WTC11 (cell line): ENCODE measurements around the gene RNF215. TPM values are rescaled to one million over a fixed set of nuclear protein-coding genes. Genes with fewer than 3 reads are reported as not detected.

Experiments used
- ATAC-seq: fragments of 200-7000 bp; cut with Tn5 transposase; 2 replicates; pipeline ENCODE4 v1.10.0; 2021; ENCODE audit warnings: mild to moderate bottlenecking, moderate library complexity
- CTCF ChIA-PET: fragments of 300-600 bp; sonication (Branson Sonifier 250); formaldehyde crosslinking; loops from one replicate; lab custom pipeline; 2021; ENCODE audit warnings: antibody characterized with exemption; lab: Charles Lee
- POLR2A ChIA-PET: fragments of 350-600 bp; sonication (Branson Sonifier 250); formaldehyde crosslinking; loops from one replicate; lab custom pipeline; 2021; ENCODE audit warnings: antibody characterized with exemption; lab: Charles Lee
- DNase-seq: peaks from one replicate; pipeline ENCODE4 v3.0.0; 2021; ENCODE audit warnings: low spot score
- H3K27ac Mint-ChIP-seq: 2 replicates; pipeline ENCODE4 v1.8.0; 2021; ENCODE audit warnings: mixed read lengths
- H3K27me3 Mint-ChIP-seq: 2 replicates; pipeline ENCODE4 v1.8.0; 2021; ENCODE audit warnings: low read depth, mild to moderate bottlenecking, moderate library complexity, mixed read lengths
- H3K36me3 Mint-ChIP-seq: 2 replicates; pipeline ENCODE4 v1.8.0; 2021; ENCODE audit warnings: mixed read lengths
- H3K4me1 Mint-ChIP-seq: 2 replicates; pipeline ENCODE4 v1.8.0; 2022; ENCODE audit warnings: mixed read lengths
- H3K4me3 Mint-ChIP-seq: 2 replicates; pipeline ENCODE4 v1.8.0; 2021; ENCODE audit warnings: mild to moderate bottlenecking, moderate library complexity, mixed read lengths
- H3K9me3 Mint-ChIP-seq: 2 replicates; pipeline ENCODE4 v1.8.0; 2021; ENCODE audit warnings: mixed read lengths
- ATF1 ChIP-seq: sonication (generic); formaldehyde crosslinking; IDR thresholded peaks from 2 replicates; pipeline ENCODE4 v1.8.1; 2023; ENCODE audit warnings: mild to moderate bottlenecking, moderate library complexity, missing genetic modification reagents
- E2F4 ChIP-seq: sonication (generic); formaldehyde crosslinking; IDR thresholded peaks from 2 replicates; pipeline ENCODE4 v1.8.1; 2022; ENCODE audit warnings: low read depth, mild to moderate bottlenecking, moderate library complexity, missing genetic modification reagents, borderline replicate concordance
- FOXP1 ChIP-seq: sonication (generic); formaldehyde crosslinking; IDR thresholded peaks from 2 replicates; pipeline ENCODE4 v1.8.0; 2022; ENCODE audit warnings: missing genetic modification reagents, mild to moderate bottlenecking, moderate library complexity, borderline replicate concordance
- IRF2 ChIP-seq: sonication (generic); formaldehyde crosslinking; IDR thresholded peaks from 2 replicates; pipeline ENCODE4 v1.8.0; 2022; ENCODE audit warnings: low read depth, missing genetic modification reagents, borderline replicate concordance
- KAT7 ChIP-seq: sonication (generic); formaldehyde crosslinking; IDR thresholded peaks from 2 replicates; pipeline ENCODE4 v1.8.1; 2023; ENCODE audit warnings: missing genetic modification reagents, mild to moderate bottlenecking, borderline replicate concordance
- MYBL2 ChIP-seq: sonication (generic); formaldehyde crosslinking; IDR thresholded peaks from 2 replicates; pipeline ENCODE4 v1.8.1; 2023; ENCODE audit warnings: mild to moderate bottlenecking, moderate library complexity, missing genetic modification reagents
- NFATC4 ChIP-seq: fragments of 250-450 bp; sonication (Bioruptor Pico); IDR thresholded peaks from 2 replicates; pipeline ENCODE4 v1.9.0; 2021; ENCODE audit warnings: mild to moderate bottlenecking
- NFE2L1 ChIP-seq: sonication (generic); formaldehyde crosslinking; IDR thresholded peaks from 2 replicates; pipeline ENCODE4 v1.8.1; 2023; ENCODE audit warnings: missing genetic modification reagents
- NR1H2 ChIP-seq: sonication (generic); formaldehyde crosslinking; IDR thresholded peaks from 2 replicates; pipeline ENCODE4 v1.9.0; 2021; ENCODE audit warnings: mild to moderate bottlenecking, moderate library complexity, missing genetic modification reagents
- NR3C1 ChIP-seq: sonication (generic); formaldehyde crosslinking; conservative IDR thresholded peaks from 2 replicates; pipeline ENCODE4 v1.8.1; 2023; ENCODE audit warnings: low read depth, mild to moderate bottlenecking, missing genetic modification reagents
- SMAD4 ChIP-seq: sonication (generic); formaldehyde crosslinking; IDR thresholded peaks from 2 replicates; pipeline ENCODE4 v1.8.0; 2022; ENCODE audit warnings: mild to moderate bottlenecking, missing genetic modification reagents
- TCF7 ChIP-seq: sonication (generic); formaldehyde crosslinking; IDR thresholded peaks from 2 replicates; pipeline ENCODE4 v1.8.0; 2022; ENCODE audit warnings: mild to moderate bottlenecking, low read depth, missing genetic modification reagents, moderate library complexity
- TEAD1 ChIP-seq: sonication (generic); formaldehyde crosslinking; IDR thresholded peaks from 2 replicates; pipeline ENCODE4 v1.8.0; 2022; ENCODE audit warnings: mild to moderate bottlenecking, missing genetic modification reagents
- ZNF219 ChIP-seq: sonication (generic); formaldehyde crosslinking; IDR thresholded peaks from 2 replicates; pipeline ENCODE4 v1.8.0; 2023; ENCODE audit warnings: missing genetic modification reagents, mild to moderate bottlenecking, borderline replicate concordance
- total RNA-seq: library from RNA; stranded (reverse); gene quantifications from 3 replicates; pipeline ENCODE4 v1.2.3, GENCODE V29; 2021
- TF ChIP-seq, protein P1 (sequence below): sonication (generic); formaldehyde crosslinking; IDR thresholded peaks from 2 replicates; pipeline ENCODE4 v1.8.1; 2022; ENCODE audit warnings: low read depth, missing genetic modification reagents, borderline replicate concordance

The RNF215 gene
- total RNA-seq, 1 experiment from 2014 or later: 25.4 TPM

DNA sequence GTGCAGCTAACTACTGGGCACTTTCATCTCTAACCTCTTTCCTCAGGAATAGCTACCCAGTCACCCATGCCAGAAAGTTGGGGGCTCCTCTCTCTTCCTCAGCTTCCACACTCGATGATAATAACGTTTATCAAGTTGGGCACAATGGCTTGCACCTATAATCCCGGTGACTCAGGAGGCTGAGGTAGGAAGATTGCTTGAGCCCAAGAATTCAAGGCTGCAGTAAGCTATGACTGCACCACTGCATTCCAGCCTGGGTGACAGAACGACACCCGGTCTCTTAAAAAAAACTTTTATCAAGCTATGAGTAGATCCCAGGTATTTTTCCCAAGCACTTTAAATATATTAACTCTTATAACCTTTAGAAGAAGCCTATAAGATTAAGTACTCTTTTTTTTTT, 32.6 kb downstream of the RNF215 start:
- peaks cover 38% of the 10 kb centered on the region for H3K36me3 Mint-ChIP-seq
- H3K27me3 Mint-ChIP-seq: no peaks in the 10 kb centered on the region
- DNase-seq (no peak), ATAC-seq (no peak)
- ChIA-PET CTCF (no interaction called here), POLR2A (no interaction called here)
- peak overlapping the region; percentile 74; the same call in 1 of the 2 replicates for H3K27ac Mint-ChIP-seq
- TF ChIP-seq IRF2 (CRISPR knock-in tag): no peak
- TF ChIP-seq ZNF219 (CRISPR knock-in tag): no peak
- no peak for TF ChIP-seq SMAD4 (CRISPR knock-in tag)
- no peak for TF ChIP-seq NR3C1
- TF ChIP-seq NR1H2 (CRISPR knock-in tag): no peak
- no peak for TF ChIP-seq ATF1 (CRISPR knock-in tag)
- H3K4me3 Mint-ChIP-seq: peak overlapping the region; percentile 95; the same call in 1 of the 2 replicates
- H3K9me3 Mint-ChIP-seq: no peaks in the 10 kb centered on the region
- peaks cover 20% of the 10 kb centered on the region for H3K4me1 Mint-ChIP-seq

DNA sequence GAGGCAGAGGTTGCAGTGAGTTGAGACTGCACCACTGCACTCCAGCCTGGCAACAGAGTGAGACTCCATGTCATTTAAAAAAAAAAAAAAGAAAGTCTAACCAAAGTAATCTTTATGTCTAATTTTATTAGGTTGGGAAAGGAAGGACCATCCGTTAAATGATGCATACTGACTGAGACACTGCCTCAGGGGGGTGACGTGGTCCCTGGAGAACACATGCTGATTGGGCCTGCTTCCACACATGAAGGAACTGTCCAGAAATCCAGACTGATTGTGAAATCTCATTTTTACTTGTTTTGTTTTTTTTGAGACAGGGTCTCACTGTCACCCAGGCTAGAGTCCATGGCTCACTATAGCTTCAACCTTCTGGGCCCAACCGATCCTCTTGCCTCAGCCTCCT, 36.0 kb downstream of the RNF215 start:
- no peak overlapping the region for H3K4me3 Mint-ChIP-seq
- DNase-seq (no peak), ATAC-seq (no peak)
- H3K27ac Mint-ChIP-seq: no peak overlapping the region
- H3K9me3 Mint-ChIP-seq: no peaks in the 10 kb centered on the region
- POLR2A ChIA-PET: no interaction called here
- TF ChIP-seq TEAD1 (CRISPR knock-in tag) (no peak), E2F4 (CRISPR knock-in tag) (no peak), NFE2L1 (no peak), ZNF219 (CRISPR knock-in tag) (no peak), TCF7 (CRISPR knock-in tag) (no peak), ATF1 (CRISPR knock-in tag) (no peak), FOXP1 (CRISPR knock-in tag) (no peak)
- CTCF ChIA-PET: no interaction called here
- H3K27me3 Mint-ChIP-seq: no peaks in the 10 kb centered on the region
- peaks cover 55% of the 10 kb centered on the region for H3K36me3 Mint-ChIP-seq
- peaks cover 12% of the 10 kb centered on the region for H3K4me1 Mint-ChIP-seq

DNA sequence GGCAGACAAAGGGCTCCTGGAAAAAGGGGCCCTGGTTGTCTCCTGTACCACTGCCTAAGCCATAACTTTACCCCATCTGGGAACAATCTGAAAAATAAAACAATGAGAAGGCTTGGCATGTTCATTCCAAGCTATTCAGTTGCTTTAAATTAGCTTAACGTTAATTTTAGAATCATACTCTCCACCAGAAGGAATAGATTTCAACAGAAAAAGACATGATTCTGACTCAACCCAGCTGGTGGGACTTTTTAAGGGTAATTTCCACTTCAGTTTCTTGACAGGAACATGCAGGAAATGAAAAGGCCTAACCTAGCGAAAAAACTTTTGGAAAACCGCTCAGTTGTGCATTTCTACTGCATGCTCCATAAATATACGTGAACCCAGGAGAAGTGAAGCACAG, 38.4 kb downstream of the RNF215 start:
- H3K27ac Mint-ChIP-seq: no peak overlapping the region
- H3K36me3 Mint-ChIP-seq: peaks cover 71% of the 10 kb centered on the region
- ATAC-seq: no peak
- no peak overlapping the region for H3K4me3 Mint-ChIP-seq
- ChIA-PET CTCF (no interaction called here), POLR2A (interaction anchor here (0.6 kb wide), 1 partner anchor 157 kb away, joined by 3 read pairs; no protein-coding TSS in a partner anchor)
- no peaks in the 10 kb centered on the region for H3K27me3 Mint-ChIP-seq
- TF ChIP-seq NFATC4 (CRISPR knock-in tag) (no peak), KAT7 (CRISPR knock-in tag) (no peak)
- TF ChIP-seq, protein P1, sequence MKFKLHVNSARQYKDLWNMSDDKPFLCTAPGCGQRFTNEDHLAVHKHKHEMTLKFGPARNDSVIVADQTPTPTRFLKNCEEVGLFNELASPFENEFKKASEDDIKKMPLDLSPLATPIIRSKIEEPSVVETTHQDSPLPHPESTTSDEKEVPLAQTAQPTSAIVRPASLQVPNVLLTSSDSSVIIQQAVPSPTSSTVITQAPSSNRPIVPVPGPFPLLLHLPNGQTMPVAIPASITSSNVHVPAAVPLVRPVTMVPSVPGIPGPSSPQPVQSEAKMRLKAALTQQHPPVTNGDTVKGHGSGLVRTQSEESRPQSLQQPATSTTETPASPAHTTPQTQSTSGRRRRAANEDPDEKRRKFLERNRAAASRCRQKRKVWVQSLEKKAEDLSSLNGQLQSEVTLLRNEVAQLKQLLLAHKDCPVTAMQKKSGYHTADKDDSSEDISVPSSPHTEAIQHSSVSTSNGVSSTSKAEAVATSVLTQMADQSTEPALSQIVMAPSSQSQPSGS (CRISPR knock-in tag): no peak
- no peaks in the 10 kb centered on the region for H3K4me1 Mint-ChIP-seq
- no peaks in the 10 kb centered on the region for H3K9me3 Mint-ChIP-seq
- DNase-seq: no peak

DNA sequence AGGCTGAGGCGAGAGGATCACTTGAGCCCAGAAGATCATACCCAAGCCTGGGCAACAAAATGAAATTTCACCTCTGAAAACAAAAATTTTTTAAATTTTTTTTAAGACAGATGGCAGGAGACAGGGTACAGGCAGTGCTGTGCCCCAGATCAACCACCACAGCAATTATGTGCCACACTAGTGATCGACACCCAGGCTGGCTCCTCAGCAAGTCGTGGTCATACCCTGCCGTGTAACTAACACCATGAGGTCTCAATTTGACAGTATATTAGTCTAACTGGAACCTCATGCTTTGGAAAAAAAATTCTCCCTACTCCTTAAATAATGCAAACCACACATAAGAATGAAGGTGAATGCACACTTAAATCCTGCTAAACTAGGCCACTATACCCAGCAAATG, 38.8 kb downstream of the RNF215 start:
- POLR2A ChIA-PET: no interaction called here
- ATAC-seq: no peak
- peaks cover 73% of the 10 kb centered on the region for H3K36me3 Mint-ChIP-seq

More for the DNA sequence above, 38.8 kb downstream of the RNF215 start:
- CTCF ChIA-PET: no interaction called here
- H3K27ac Mint-ChIP-seq: no peak overlapping the region
- DNase-seq: no peak
- no peaks in the 10 kb centered on the region for H3K4me1 Mint-ChIP-seq
- H3K4me3 Mint-ChIP-seq: no peak overlapping the region
- no peaks in the 10 kb centered on the region for H3K9me3 Mint-ChIP-seq
- no peaks in the 10 kb centered on the region for H3K27me3 Mint-ChIP-seq
- no peak for TF ChIP-seq MYBL2 (CRISPR knock-in tag)
